Activated CD4-positive, alpha-beta T cell treated with anti-CD3 and anti-CD28 coated beads, Interleukin-10, Interleukin-2, amounts not matched to agents 100 ng/mL and 50 ng/mL, durations not matched to agents 16 hours and 8 hours (primary cell): Measurements from ENCODE around the gene SLC52A1.
A peak's percentile ranks its signal among the peaks of the same experiment; 100 is the strongest.
"Not testable (repeated sequence)": the region's sequence is repeated elsewhere in the genome, so short reads cannot be mapped to it uniquely, and the experiment has no call there.

ENCODE experiments used
- DNase-seq: peaks from one replicate; pipeline ENCODE4 v3.0.0-alpha.2; 2020

SLC52A1 gene

GRCh38 chr17:5030168-5030567 lies 5.1 kb downstream of the SLC52A1 start:
- not testable (repeated sequence) for DNase-seq

GRCh38 chr17:5027916-5028315 lies 7.3 kb downstream of the SLC52A1 start:
- DNase-seq = no peak

GRCh38 chr17:5027299-5027698 lies 7.9 kb downstream of the SLC52A1 start:
- DNase-seq = no peak

- DNase-seq = no peak
Observed at GRCh38 chr17:5024604-5025003, 10.6 kb downstream of the SLC52A1 start.

GRCh38 chr17:5023588-5024147 lies 11.6 kb downstream of the SLC52A1 start:
- DNase-seq = no peak

- DNase-seq = no peak
Observed at GRCh38 chr17:5022171-5022711, 13.0 kb downstream of the SLC52A1 start.

GRCh38 chr17:5020502-5021023 lies 14.7 kb downstream of the SLC52A1 start:
- no peak for DNase-seq

GRCh38 chr17:5019475-5019956 lies 15.7 kb downstream of the SLC52A1 start:
- peak; percentile 66 for DNase-seq

- DNase-seq = no peak
Observed at GRCh38 chr17:5014357-5014756, 20.9 kb downstream of the SLC52A1 start.

GRCh38 chr17:5011928-5012327 lies 23.3 kb downstream of the SLC52A1 start:
- DNase-seq = peak; percentile 88

GRCh38 chr17:5003214-5003867 lies 31.9 kb downstream of the SLC52A1 start:
- DNase-seq = no peak

GRCh38 chr17:5002121-5002788 lies 33.0 kb downstream of the SLC52A1 start:
- no peak for DNase-seq

- DNase-seq = no peak
Observed at GRCh38 chr17:5000237-5000639, 35.0 kb downstream of the SLC52A1 start.

GRCh38 chr17:4999430-5000093 lies 35.7 kb downstream of the SLC52A1 start:
- DNase-seq = no peak

- no peak for DNase-seq
Observed at GRCh38 chr17:4998732-4999429, 36.3 kb downstream of the SLC52A1 start.

GRCh38 chr17:4998027-4998731 lies 37.0 kb downstream of the SLC52A1 start:
- no peak for DNase-seq

GRCh38 chr17:4997302-4998026 lies 37.8 kb downstream of the SLC52A1 start, which contains the start of the genes INCA1 and KIF1C:
Gene INCA1, minus strand, starts transcription at chr17:4997522. Its CDS starts 3,085 bp downstream, at chr17:4994437.
Gene KIF1C, plus strand, starts transcription at chr17:4997950. Its CDS starts 2,297 bp downstream, at chr17:5000247.
- peak; percentile 94 for DNase-seq

- DNase-seq = no peak
Observed at GRCh38 chr17:4994081-4994595, 41.1 kb downstream of the SLC52A1 start.

- DNase-seq = no peak
Observed at GRCh38 chr17:4987767-4988567, 47.3 kb downstream of the SLC52A1 start.
